Measurements from ENCODE around the gene DCC. TPM values are rescaled to one million over a fixed set of nuclear protein-coding genes. Genes with fewer than 3 reads are reported as not detected.

DCC gene
- total RNA-seq, 2 donors from 2014 or later = 0.86 to 3.2 TPM

DNA sequence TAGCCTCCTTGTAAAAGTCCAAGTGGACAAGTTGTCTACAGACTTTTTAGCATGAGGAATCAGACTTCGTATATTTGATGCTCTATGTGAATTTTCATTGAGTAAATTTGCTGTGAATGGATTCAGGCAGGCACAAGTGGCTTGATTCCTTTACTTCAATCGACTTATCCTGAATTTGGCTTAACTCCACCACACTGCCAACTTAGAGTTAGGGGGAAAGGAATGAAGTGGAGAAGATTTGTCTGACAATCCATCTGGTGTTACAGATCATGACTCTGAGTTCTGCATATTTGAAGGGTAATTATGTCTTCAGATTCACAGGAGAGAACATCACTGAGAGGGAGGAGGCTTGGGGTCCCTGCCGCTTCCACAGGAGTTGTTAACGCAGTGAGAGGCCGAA lies 829.3 kb downstream of the DCC start:
- DNase-seq (ENCODE audit: low spot score) = no peak
- intact Hi-C loops (cut with DNase I) = no loop called here

DNA sequence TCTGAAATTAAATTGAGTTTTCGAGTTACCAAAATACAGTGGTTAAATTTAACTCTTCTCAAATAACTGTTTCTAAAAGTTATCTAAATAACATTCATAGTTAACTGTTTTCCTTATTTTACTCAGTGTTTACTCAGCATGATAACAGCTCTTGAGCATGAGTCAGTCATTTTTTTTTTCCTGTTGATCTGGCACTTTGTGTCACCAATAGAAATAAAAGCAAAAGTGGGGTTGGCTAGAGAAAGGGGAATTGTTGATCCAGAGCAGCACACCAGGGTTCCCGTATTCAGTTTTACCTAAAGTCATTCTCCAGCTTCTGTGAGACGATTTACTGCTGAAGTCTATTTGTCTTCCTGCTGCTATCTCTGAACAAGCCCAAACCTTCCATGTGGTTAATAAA lies 851.6 kb downstream of the DCC start:
- no peak for DNase-seq (ENCODE audit: low spot score)
- intact Hi-C loops (cut with DNase I) = no loop called here

DNA sequence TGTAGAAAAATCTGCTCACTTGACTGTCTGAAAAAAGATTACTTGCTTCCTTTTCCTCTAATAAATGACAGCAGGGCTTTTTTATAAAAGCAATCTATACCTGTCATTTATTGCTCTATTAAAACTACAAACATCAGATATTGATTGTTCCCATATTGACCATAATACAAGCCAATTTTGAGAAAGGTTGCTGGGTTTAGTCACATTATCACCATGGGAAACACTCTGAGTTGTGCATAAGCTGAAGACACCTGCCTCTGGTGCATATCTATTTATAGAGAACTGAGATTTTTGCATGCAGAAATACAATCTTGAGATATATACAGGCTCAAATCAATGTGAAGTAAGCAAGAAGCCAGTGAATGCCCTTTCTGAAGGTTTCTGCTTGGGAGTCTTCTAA lies 853.9 kb downstream of the DCC start:
- intact Hi-C loops (cut with DNase I) = no loop called here

DNA sequence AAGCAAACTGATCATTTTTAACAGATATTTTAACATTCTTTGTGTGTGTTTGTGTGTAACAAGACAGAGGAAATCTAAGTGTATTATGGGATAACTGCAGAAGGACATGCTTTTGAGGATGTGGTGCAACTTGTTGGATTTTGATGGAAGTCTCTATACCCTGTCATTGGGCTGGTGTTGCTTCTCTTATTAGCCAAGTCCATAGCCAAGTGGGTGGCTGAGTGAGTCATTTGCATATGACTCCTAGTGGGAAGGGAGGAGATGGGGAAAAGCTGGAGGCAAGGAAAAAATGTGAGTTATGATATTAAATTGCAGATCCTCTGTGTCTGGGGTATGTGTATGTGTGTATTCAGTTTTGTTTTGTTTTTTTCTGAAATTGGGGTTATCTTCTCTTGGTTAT lies 879.9 kb downstream of the DCC start:
- intact Hi-C loops (cut with DNase I) = no loop called here
- no peak for DNase-seq (ENCODE audit: low spot score)

More for the DNA sequence above, 853.9 kb downstream of the DCC start:
- no peak for DNase-seq (ENCODE audit: low spot score)

DNA sequence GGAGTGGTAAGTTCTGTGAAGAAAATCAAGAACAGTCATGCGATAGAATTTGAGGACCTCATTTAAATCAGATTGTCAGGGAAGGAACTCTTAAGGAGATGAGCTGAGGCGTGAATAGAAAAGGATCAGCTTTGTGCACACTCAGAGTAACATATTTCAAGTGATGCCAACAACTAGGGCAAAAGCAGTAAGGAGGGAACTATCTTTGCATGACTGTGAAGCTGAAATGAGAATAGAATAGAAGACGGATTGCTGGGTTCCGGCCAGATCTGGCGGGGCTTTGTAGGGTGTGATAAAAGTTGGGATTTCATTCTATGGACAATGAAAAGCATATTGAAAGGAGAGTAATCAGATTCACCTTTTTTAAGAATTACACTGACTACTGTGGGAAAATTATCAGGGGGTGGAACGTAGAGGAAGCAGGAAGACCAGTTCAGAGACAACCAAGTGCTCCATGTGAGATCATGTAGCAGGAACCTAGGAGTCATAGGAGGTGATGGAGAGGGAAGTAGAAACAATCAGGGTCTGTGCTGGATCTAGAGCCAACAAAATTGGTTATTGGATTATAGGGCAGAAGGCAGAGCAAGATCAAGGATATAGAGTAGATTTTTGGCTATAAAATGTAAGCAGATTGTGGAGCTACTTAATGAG lies 884.3 kb downstream of the DCC start:
- intact Hi-C loops (cut with DNase I) = no loop called here
- DNase-seq (ENCODE audit: low spot score) = no peak

DNA sequence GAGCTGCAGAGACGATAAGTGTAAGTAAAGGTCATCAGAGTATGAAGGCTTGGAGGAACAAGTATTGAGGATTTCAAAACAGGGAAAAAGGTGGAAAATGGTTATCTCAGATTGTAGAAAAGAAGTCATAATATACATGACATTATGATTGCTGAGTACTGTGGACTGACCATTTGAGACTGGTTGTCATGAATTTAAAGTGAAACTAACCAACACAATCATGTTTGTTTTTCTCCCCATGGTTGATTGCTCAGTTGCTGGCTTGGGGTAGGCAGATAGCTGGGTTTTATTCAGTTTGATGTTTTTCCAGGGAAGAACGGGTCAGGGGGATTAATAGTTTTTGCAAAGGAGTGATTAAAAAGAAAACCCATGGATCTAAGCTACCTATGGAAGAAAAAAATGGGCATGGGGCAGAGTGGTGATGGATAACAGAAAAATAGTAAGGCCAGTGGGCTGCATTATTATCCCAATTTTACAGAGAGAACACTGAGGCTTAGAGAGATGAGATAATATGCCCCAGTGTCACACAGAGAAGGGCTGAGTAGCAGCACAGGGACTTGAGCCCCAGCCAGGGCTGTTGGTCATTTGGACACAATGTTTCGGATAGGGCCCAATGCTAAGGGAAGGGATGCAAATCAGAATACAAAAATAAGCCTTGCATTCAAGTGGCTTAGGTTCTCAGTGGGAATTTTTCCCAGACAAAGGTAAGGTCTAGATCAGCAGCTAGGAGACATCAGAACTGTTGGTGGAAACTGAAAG lies 885.7 kb downstream of the DCC start:
- intact Hi-C loops (cut with DNase I) = no loop called here
- DNase-seq (ENCODE audit: low spot score) = no peak

DNA sequence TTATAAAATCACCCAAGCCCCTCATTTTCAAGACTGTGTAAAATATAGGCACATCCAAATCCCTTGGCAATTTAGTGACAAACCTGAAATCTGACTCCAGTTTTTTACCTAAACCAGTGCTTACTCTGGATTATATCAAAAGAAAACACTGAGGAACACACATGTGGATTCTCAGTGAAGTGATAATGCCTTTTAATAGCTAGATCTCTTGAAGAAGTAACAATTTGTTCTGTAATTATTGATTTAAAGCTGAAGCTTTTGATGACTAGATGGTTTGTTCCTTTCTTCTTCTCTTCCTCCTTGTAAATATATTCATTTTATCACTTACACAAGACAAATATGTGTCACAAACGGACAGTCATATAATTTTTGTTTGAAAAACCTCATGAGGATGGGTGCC lies 894.6 kb downstream of the DCC start:
- intact Hi-C loops (cut with DNase I) = no loop called here
- no peak for DNase-seq (ENCODE audit: low spot score)

DNA sequence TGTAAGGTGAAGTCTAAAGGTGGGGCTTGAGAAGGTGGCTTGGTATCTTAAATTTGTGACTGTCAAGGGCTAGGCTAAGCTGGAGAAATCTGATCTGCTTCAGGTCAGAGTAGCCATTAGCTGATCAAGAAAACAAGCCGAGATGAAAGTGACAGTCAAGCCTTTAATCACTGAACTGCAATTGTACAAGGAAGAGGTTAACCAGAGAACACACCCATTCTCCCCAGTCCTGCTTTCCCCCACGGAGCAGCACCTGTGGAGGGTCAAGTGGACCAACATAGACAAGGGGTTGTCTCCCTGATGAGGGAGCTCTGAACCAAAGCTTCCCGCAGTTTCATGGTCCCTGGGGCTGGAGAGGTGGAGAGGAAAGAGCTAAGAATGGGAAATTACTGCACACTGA lies 901.2 kb downstream of the DCC start:
- intact Hi-C loops (cut with DNase I) = no loop called here
- no peak for DNase-seq (ENCODE audit: low spot score)

DNA sequence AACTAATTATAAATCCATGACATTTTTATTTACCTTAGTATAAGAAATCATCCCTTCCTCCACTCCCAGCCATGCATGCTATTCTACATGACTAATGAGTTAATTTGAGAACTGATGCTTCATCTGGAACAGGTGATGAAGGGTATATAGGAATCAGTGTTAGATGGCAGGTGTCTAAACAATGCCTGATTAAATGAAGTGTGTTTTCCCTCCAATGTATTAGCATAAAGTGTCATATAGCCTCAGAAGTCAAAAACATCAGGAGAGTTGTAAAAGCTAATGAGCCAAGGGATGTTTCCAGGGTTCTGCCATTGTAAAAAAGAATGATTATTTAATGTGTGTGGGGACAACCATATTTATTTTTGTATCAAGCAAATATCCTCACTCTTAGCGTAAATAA lies 913.8 kb downstream of the DCC start:
- intact Hi-C loops (cut with DNase I) = no loop called here
- DNase-seq (ENCODE audit: low spot score) = no peak

DNA sequence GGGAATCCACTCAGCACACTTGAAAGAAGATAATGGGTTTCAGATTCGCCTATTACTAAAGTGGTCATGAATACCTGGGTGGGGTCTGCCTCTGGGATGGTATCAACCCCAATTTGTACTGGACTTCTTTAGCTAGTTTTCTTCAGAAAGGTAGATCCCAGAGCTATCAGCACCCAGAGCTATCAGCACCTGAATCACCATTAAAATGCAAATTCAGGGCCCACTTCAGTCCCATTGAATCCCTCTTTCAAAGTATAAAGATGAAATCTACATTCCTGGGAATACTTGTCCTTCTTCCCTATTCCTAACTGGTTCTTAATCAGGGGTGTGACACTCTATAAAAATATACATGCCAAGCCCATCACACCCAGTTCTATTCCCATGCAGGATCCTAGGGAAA lies 914.3 kb downstream of the DCC start:
- DNase-seq (ENCODE audit: low spot score) = no peak
- intact Hi-C loops (cut with DNase I) = no loop called here

DNA sequence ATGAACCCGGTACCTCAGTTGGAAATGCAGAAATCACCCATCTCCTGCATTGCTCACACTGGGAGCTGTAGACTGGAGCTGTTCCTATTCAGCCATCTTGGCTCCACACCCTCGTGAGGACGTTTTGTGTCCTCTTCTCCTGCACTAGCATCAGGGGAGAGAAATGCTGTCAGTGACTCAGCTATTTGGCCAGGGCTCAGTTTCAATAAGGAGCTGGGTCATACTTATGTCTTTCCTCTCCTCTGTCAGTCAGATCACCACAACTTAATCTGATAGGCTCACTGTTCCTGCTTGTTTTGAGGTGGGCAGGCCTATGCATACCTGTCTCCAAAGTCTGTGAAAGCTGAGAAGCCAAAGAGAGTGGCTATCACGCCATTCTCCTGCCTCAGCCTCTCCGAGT lies 921.2 kb downstream of the DCC start:
- intact Hi-C loops (cut with DNase I) = no loop called here

DNA sequence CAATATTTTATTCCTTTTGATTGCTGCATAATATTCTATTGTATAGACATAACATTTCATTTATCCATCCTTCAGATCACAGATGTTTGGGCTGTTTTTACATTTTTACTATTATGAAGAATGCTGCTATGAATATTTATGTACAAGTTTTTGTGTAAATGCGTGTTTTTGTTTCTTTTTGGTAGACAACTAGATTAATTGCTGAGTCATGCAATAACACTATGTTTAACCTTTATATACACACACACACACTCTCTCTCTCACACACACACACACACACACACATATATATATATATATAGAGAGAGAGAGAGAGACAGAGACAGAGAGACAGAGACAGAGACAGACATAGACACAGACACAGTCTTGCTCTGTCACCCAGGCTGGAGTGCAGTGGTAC lies 926.9 kb downstream of the DCC start:
- no peak for DNase-seq (ENCODE audit: low spot score)
- intact Hi-C loops (cut with DNase I) = no loop called here

More for the DNA sequence above, 921.2 kb downstream of the DCC start:
- no peak for DNase-seq (ENCODE audit: low spot score)

DNA sequence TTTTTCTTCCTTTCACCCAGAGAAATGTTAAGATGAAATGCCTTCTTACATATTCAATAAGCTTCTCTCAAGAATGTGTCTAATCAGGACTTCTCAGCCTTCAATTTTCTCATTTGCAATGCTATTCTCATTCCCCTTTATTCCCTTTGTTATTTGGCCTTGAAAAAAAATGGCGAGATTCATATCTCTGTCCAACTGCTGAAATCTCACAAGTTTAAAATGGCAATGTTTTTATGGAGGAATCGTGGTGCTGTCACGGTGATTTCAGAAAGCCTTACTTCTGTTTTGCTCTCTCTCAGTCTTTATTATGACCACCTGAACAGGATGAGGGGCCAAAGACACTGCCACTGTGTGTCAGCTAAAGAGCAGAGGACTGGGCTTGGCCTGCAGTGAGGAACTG lies 928.5 kb downstream of the DCC start:
- no peak for DNase-seq (ENCODE audit: low spot score)
- intact Hi-C loops (cut with DNase I) = no loop called here

DNA sequence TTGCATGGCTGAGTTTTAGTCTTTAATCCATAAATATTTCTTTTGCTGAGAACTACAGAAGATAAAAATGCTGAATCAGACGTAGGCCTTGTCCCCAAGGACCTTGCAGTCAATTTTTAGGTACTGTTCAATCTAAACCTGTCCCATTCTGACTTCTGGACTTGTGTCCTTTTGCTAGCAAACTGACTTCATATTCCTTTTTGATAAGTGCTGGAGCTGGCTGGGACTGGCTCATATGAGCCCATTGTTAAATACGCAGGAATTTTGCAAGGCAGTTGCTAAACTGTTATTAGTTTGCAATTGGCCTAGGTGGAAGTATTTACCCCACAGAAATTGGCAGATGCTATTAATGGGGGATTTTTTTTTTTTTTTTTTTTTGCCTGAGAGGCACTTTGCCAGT lies 941.4 kb downstream of the DCC start:
- intact Hi-C loops (cut with DNase I) = no loop called here
- no peak for DNase-seq (ENCODE audit: low spot score)

DNA sequence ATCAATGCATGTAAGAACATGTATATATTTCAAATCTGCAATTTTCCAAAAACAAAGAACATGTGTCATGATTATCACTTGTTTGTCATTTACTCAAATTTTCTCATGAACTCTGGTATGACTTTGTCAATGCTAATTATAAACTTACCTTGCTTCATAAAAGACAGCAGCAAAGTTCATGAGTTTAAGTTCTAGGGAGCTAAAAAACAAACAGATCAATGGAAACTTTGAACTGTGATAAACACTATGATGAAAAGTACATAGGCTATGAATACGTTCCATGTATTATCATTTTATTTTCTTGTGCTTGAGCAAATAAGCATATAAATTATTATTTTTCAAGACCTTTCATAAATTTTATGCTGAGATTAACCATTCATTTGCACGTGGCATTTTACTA lies 943.7 kb downstream of the DCC start:
- intact Hi-C loops (cut with DNase I) = no loop called here
- no peak for DNase-seq (ENCODE audit: low spot score)

DNA sequence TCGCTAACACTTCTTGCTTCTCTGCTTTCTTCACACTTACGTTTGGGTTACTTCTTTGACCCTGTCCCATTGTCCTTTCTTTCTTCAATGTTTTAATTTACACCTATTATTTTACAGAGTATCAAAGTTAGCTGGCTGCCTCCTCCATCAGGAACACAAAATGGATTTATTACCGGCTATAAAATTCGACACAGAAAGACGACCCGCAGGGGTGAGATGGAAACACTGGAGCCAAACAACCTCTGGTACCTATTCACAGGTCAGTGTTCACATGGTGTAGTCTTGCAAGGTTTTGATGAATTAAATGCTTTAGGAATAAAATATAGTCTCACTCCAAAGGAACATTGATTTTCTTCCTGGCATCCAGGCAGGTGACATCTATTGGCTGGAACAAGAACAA lies 965.5 kb downstream of the DCC start:
- intact Hi-C loops (cut with DNase I) = no loop called here
- no peak for DNase-seq (ENCODE audit: low spot score)

DNA sequence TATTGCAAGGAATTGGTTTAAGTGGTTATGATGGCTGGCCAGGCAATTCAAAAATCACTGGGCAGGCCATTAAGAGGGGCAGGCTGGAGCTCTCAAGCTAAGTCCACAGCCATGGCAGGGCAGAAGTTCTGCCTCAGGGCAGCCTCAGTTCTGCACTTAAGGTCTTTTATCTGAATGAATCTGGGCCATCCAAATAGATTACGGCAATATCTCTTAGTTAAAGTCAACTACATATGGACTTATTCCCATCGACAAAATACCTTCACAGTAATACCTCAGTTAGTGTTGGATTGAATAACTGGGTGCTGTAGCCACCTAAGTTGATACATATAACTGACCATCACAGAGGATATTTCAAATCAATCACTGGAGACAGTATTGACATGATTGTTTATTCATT lies 979.6 kb downstream of the DCC start:
- no peak for DNase-seq (ENCODE audit: low spot score)
- intact Hi-C loops (cut with DNase I) = no loop called here

DNA sequence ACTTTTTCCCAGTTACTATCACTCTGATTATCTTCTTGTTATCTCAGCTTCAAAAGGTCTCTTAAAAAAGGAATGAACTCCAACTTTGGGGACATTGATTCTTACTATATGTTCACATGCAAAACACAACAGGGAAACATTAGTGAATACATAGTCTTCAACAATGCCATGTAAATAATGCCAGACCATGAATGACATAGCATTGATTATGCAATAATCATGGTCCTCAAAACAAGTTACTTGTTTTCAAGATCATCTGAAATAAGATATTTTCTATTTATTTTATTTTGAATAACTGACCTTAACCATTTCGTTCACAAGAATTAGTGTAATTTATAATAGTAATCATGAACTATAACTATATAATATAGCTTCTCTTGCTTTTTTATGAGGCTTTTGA lies 982.2 kb downstream of the DCC start:
- intact Hi-C loops (cut with DNase I) = no loop called here
- DNase-seq (ENCODE audit: low spot score) = no peak

DNA sequence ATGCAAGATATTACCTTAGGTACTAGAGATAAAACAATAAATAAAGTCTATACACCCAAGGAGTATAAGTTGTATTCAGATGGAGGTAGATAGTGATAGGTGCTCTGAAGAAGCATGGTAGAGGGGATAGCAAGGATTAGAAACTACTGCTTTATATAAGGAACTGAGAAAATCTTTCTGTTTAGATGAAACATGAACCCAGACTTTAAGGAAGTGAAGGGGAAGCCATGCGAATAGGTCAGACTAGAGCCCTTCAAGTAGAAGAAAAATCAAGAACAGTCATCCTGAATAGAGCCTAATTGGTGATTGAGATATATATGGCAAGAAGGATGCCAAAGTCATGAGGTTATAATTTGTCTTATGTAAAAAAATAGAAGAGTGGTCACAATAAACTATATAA lies 984.4 kb downstream of the DCC start:
- intact Hi-C loops (cut with DNase I) = no loop called here
- DNase-seq (ENCODE audit: low spot score) = no peak

DNA sequence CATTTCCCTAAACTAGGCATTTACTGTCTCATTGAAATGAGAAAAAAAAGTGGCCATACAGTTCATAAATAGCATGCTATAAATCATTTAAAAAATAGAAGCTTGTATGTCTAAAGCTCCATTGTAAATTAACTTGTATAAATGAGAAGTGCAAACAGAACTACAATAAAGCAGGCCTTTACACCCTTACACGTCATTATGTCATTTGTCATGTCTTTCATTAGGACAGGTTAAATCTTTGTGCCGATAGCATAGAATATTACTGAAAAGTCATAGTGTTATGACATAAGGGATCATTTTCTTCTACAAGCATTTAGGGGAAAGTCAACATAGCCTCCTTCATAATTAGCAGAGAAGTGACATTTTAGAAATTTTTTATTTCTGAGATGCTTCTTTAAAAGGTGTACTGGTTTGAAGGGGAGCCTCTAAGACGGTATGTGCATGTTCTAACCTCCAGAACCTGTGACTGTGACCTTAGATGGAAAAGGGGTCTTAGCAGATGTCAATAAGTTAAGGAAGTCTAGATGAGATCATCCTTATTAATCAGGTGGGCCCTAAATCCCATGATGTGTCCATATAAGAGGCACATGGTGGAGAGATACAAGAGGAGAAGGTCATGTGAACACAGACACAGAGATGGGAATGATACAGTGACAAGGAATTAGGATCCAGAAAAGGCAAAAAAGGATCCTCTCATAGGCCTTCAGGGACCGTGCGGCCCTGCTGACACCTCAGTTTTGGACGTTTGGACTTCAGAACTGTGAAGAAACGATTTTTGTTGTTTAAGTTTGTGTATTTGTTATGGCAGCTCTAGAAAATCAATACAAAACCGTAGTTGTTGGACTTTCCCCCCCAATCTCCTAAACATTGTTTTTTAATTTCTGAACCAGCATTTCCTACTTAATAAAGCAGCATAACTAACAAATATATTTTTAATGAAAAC lies 1020.8 kb downstream of the DCC start:
- DNase-seq (ENCODE audit: low spot score) = no peak
- intact Hi-C loops (cut with DNase I) = no loop called here
